OCI-LY7 (cell line): ENCODE results near the gene MED31. TPM values are rescaled to one million over a fixed set of nuclear protein-coding genes. Genes with fewer than 3 reads are reported as not detected.
"Not testable (repeated sequence)": the region's sequence is repeated elsewhere in the genome, so short reads cannot be mapped to it uniquely, and the experiment has no call there.

Source experiments
- BruUV-seq: library from RNA; stranded (reverse); fragments of 400-500 nt; replicated peaks from 2 replicates; lab custom pipeline; 2021; lab: Mats Ljungman, UMichigan
- CTCF ChIA-PET: fragments of 300-600 bp; sonication (Branson Sonifier 250); formaldehyde crosslinking; loops from one replicate; lab custom pipeline; 2022; ENCODE audit warnings: antibody characterized with exemption; ENCODE audit not compliant: unreplicated experiment; lab: Charles Lee
- POLR2A ChIA-PET: fragments of 300-600 bp; sonication (Branson Sonifier 250); formaldehyde crosslinking; loops from one replicate; lab custom pipeline; 2022; ENCODE audit warnings: antibody characterized with exemption; lab: Charles Lee
- DNase-seq: peaks from one replicate; pipeline ENCODE4 v3.0.0-alpha.2; 2015; ENCODE audit warnings: low spot score
- H2AFZ ChIP-seq: fragments of 200-600 bp; sonication (generic), shearing (Covaris generic); 2 replicates; pipeline ENCODE4 v1.6.1; 2014; ENCODE audit warnings: mild to moderate bottlenecking, antibody characterized with exemption, low read length, moderate library complexity
- H3K27ac ChIP-seq: fragments of 200-600 bp; sonication (generic); 2 replicates; pipeline ENCODE4 v1.5.1; 2014; ENCODE audit warnings: mixed run types, low read depth, mild to moderate bottlenecking, moderate library complexity, low read length, inconsistent platforms; ENCODE audit not compliant: poor library complexity, severe bottlenecking
- H3K36me3 ChIP-seq: fragments of 200-600 bp; sonication (generic); 2 replicates; pipeline ENCODE4 v1.6.1; 2014; ENCODE audit warnings: mild to moderate bottlenecking, antibody characterized with exemption, low read length, moderate library complexity, mixed read lengths; ENCODE audit not compliant: insufficient read depth
- H3K4me1 ChIP-seq: fragments of 200-600 bp; sonication (generic); 2 replicates; pipeline ENCODE4 v1.5.1; 2014; ENCODE audit warnings: mild to moderate bottlenecking, low read length; ENCODE audit not compliant: insufficient read depth, poor library complexity, severe bottlenecking
- H3K4me2 ChIP-seq: fragments of 200-600 bp; sonication (generic); 2 replicates; pipeline ENCODE4 v1.6.1; 2014; ENCODE audit warnings: mild to moderate bottlenecking, low read length
- H3K4me3 ChIP-seq: fragments of 200-600 bp; sonication (generic); 2 replicates; pipeline ENCODE4 v1.5.1; 2014; ENCODE audit warnings: mild to moderate bottlenecking, low read depth, low read length; ENCODE audit not compliant: poor library complexity, severe bottlenecking
- H3K79me2 ChIP-seq: fragments of 200-600 bp; sonication (generic); 2 replicates; pipeline ENCODE4 v1.6.1; 2016; ENCODE audit warnings: low read depth, mild to moderate bottlenecking, low read length, moderate library complexity, mixed read lengths; ENCODE audit not compliant: insufficient read depth
- H3K9me2 ChIP-seq: fragments of 200-600 bp; sonication (generic); 2 replicates; pipeline ENCODE4 v1.6.1; 2016; ENCODE audit warnings: mild to moderate bottlenecking, low read length, mixed read lengths; ENCODE audit not compliant: insufficient read depth
- H3K9me3 ChIP-seq: fragments of 200-600 bp; sonication (generic); 2 replicates; pipeline ENCODE4 v1.6.1; 2014; ENCODE audit warnings: mild to moderate bottlenecking, mixed run types, low read length, mixed read lengths
- H4K20me1 ChIP-seq: fragments of 200-600 bp; sonication (generic); 2 replicates; pipeline ENCODE4 v1.6.1; 2014; ENCODE audit warnings: mild to moderate bottlenecking, antibody characterized with exemption, low read length, moderate library complexity, mixed read lengths; ENCODE audit not compliant: insufficient read depth
- EZH2phosphoT487 ChIP-seq: fragments of 200-600 bp; sonication (generic); IDR thresholded peaks from 2 replicates; pipeline ENCODE4 v1.6.1; 2018; ENCODE audit warnings: low read depth, borderline replicate concordance, mild to moderate bottlenecking, mixed run types, antibody characterized with exemption, low read length, moderate library complexity, mixed read lengths
- intact Hi-C: fragments of 100-400 bp; cut with micrococcal nuclease; formaldehyde crosslinking; loops from one replicate; pipeline ENCODE4 v1.10.0; 2022; ENCODE audit not compliant: unreplicated experiment
- total RNA-seq, 2 experiments: library from RNA; depleted of rRNA in 1 of 2; stranded (reverse); fragments of >200 nt in 1 of 2; shearing (Covaris generic) in 1 of 2; gene quantifications; 2 replicates each; pipeline ENCODE4 v1.2.3, GENCODE V29; 2014 to 2022
- TF ChIP-seq, protein P1 (sequence below): fragments of 200-600 bp; sonication (generic); conservative IDR thresholded peaks from 2 replicates; pipeline ENCODE4 v1.5.1; 2014; ENCODE audit warnings: mild to moderate bottlenecking, antibody characterized with exemption, low read length, moderate library complexity, mixed read lengths

MED31 gene
- total RNA-seq, 2 experiments from 2014 or later: 14.6 to 25.2 TPM

DNA sequence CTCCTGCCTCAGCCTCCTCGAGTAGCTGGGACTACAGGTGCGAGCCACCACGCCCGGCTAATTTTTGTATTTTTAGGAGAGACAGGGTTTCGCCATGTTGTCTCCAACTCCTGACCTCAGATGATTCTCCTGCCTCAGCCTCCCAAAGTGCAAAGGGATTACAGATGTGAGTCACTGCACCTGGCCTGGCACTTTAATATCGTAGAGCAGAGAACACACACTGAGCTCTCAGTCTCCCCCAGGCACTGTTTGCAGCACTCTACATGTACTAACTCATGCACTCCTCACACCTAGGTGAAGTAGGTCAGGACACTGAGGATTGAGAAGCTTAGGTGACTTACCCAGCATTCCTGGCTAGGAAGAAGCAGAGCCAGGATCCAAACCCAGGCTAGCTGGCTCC lies 15.2 kb upstream of the MED31 start:
- Histone ChIP-seq H3K4me1 (peaks cover 13% of the 10 kb centered on the region), H3K79me2 (peaks cover 3% of the 10 kb centered on the region; the same call in 1 of the 2 replicates), H2AFZ (no peak overlapping the region), H3K4me2 (no peak overlapping the region), H3K27ac (no peak overlapping the region), H3K36me3 (peaks cover 13% of the 10 kb centered on the region; the same call in 1 of the 2 replicates), H3K4me3 (no peak overlapping the region), H3K9me3 (no peaks in the 10 kb centered on the region), H4K20me1 (no peaks in the 10 kb centered on the region), H3K9me2 (no peaks in the 10 kb centered on the region)
- DNase-seq: no peak
- intact Hi-C loops: loop anchor here (2.0 kb wide), 1 partner anchor 176 kb away; no protein-coding TSS in a partner anchor
- POLR2A ChIA-PET: no interaction called here
- CTCF ChIA-PET: interaction anchor here (0.9 kb wide), 1 partner anchor 338 kb away, joined by 3 read pairs; no protein-coding TSS in a partner anchor
- TF ChIP-seq, protein P1, sequence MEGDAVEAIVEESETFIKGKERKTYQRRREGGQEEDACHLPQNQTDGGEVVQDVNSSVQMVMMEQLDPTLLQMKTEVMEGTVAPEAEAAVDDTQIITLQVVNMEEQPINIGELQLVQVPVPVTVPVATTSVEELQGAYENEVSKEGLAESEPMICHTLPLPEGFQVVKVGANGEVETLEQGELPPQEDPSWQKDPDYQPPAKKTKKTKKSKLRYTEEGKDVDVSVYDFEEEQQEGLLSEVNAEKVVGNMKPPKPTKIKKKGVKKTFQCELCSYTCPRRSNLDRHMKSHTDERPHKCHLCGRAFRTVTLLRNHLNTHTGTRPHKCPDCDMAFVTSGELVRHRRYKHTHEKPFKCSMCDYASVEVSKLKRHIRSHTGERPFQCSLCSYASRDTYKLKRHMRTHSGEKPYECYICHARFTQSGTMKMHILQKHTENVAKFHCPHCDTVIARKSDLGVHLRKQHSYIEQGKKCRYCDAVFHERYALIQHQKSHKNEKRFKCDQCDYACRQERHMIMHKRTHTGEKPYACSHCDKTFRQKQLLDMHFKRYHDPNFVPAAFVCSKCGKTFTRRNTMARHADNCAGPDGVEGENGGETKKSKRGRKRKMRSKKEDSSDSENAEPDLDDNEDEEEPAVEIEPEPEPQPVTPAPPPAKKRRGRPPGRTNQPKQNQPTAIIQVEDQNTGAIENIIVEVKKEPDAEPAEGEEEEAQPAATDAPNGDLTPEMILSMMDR: no peak
- TF ChIP-seq EZH2phosphoT487: no peak
- no TSS peak for BruUV-seq

DNA sequence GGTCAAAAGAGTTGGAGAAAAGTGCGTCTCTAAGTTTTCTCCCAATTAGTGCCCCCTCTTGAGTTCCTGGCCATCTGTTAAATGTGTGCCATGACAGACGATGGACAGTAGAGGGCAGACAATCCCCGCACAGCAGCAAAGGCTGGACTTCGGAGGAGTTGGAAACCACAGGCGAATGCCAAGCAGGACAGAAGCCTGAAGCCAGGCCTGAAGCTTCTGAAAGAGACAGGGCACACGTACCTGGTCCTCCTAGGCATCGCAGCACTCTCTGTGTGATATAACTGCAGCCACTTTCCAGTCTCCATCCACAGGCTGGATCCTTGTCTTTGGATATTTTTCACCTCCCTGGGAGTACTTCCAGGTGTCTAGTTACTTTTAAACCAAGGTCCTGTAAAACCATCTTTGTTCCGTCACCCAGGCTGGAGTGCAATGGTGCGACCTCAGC lies 14.7 kb upstream of the MED31 start:
- Histone ChIP-seq H4K20me1 (no peaks in the 10 kb centered on the region), H3K4me3 (no peak overlapping the region), H3K79me2 (peaks cover 4% of the 10 kb centered on the region; the same call in 1 of the 2 replicates), H3K9me3 (no peaks in the 10 kb centered on the region), H3K27ac (no peak overlapping the region), H2AFZ (no peak overlapping the region), H3K9me2 (no peaks in the 10 kb centered on the region), H3K4me2 (no peak overlapping the region), H3K36me3 (peaks cover 13% of the 10 kb centered on the region; the same call in 1 of the 2 replicates), H3K4me1 (peaks cover 17% of the 10 kb centered on the region)
- intact Hi-C loops: loop anchor here (2.0 kb wide), 1 partner anchor 177 kb away; no protein-coding TSS in a partner anchor
- DNase-seq: peak; percentile 61
- ChIA-PET POLR2A (no interaction called here), CTCF (interaction anchor here (0.9 kb wide), 1 partner anchor 338 kb away, joined by 3 read pairs; no protein-coding TSS in a partner anchor)
- TF ChIP-seq, protein P1: peak; percentile 87
- no peak for TF ChIP-seq EZH2phosphoT487
- no TSS peak for BruUV-seq

DNA sequence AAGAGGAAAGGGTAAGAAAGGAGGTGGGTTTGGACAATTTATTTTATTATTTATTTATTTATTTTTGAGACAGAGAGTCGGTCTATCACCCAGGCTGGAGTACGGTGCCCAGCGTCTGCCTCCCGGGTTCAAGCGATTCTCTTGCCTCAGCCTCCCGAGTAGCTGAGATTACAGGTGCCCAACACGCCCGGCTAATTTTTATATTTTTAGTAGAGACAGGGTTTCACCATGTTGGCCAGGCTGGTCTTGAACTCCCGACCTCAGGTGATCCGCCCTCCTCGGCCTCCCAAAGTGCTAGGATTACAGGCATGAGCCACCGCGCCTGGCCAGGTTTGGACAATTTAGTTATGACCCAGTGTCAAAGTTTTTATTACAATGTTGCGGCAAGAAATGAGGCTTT lies 11.8 kb upstream of the MED31 start:
- H3K9me3 ChIP-seq, POLR2A ChIA-PET, H3K27ac ChIP-seq, H3K4me2 ChIP-seq, H2AFZ ChIP-seq, intact Hi-C loops, BruUV-seq, H4K20me1 ChIP-seq, H3K9me2 ChIP-seq, CTCF ChIA-PET, H3K79me2 ChIP-seq, DNase-seq, H3K4me3 ChIP-seq: not testable (repeated sequence)
- Histone ChIP-seq H3K36me3 (peaks cover 27% of the 10 kb centered on the region), H3K4me1 (peaks cover 39% of the 10 kb centered on the region)
